GM12874 (cell line): ENCODE results near the gene ASXL3.

Experiments
- TF ChIP-seq, protein P1 (sequence below): IDR thresholded peaks from 2 replicates; pipeline ENCODE4 v1.5.1; 2011; ENCODE audit warnings: low read depth, mild to moderate bottlenecking, control low read depth, low read length, moderate library complexity; ENCODE audit not compliant: insufficient read depth

The ASXL3 gene

DNA sequence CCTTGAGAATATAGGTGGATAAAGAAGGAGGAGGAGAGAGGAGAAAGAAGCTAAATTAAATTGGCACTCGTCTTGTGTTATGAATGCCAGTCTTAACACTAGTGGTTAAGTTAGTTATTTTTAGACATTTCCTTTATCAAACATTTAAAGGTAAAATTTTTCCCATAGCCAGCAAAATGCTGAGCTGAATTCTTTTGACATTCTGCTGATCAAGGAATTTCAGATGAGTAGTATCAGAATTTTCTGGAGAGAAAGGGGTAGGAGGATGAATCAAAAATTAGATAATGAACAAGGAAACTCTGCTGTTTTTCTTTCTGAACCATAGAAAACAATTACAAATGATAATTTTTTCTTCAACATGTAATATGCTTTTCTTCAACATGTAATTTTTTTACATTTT is 52.5 kb downstream of the ASXL3 start:
- TF ChIP-seq, protein P1, sequence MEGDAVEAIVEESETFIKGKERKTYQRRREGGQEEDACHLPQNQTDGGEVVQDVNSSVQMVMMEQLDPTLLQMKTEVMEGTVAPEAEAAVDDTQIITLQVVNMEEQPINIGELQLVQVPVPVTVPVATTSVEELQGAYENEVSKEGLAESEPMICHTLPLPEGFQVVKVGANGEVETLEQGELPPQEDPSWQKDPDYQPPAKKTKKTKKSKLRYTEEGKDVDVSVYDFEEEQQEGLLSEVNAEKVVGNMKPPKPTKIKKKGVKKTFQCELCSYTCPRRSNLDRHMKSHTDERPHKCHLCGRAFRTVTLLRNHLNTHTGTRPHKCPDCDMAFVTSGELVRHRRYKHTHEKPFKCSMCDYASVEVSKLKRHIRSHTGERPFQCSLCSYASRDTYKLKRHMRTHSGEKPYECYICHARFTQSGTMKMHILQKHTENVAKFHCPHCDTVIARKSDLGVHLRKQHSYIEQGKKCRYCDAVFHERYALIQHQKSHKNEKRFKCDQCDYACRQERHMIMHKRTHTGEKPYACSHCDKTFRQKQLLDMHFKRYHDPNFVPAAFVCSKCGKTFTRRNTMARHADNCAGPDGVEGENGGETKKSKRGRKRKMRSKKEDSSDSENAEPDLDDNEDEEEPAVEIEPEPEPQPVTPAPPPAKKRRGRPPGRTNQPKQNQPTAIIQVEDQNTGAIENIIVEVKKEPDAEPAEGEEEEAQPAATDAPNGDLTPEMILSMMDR, result no peak

DNA sequence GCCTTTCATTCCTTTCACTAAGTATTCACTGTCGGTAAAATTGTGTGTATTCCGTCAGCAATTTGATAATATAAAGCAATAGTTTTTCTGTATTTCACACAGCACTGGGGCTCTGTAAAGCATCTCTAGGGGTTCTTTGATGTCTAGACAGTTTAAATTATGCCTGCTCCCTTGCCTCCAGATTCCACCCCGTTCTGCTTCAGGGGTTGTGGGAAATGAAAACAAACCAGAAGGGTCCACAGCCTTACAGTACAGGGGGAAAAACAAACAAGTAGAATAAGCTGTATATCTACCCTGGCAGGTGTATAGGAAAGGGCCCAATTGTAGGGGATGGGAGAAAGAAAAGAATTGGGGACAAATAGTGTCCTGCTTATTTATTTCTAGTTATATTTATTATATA is 63.1 kb downstream of the ASXL3 start:
- TF ChIP-seq, protein P1, result no peak

GRCh38 chr18:33644494-33644893 is 66.5 kb downstream of the ASXL3 start:
- TF ChIP-seq, protein P1, result no peak

- TF ChIP-seq, protein P1, result no peak
Observed at GRCh38 chr18:33647365-33647764, 69.3 kb downstream of the ASXL3 start.

GRCh38 chr18:33652635-33653034 is 74.6 kb downstream of the ASXL3 start:
- TF ChIP-seq, protein P1, result no peak

DNA sequence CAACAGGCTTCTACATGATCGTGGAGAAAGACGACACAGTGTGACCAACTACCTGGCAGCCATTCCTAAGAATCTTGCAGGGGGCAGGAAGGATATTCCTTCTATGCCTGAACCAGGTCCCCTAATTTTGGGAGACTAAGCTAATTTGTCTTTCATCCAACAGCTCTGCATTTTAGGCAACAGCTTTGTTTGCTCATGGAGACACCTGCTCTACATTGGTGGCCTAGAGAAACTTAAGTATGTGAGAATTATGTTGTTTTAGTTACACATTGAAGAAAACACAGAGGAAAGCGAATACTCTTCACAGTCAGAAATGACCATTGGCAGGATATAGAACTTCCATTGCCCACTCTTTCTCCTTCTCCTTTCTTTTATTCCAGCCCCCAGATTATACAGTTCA is 75.2 kb downstream of the ASXL3 start:
- TF ChIP-seq, protein P1, result no peak

GRCh38 chr18:33656889-33657448 is 79.0 kb downstream of the ASXL3 start:
- TF ChIP-seq, protein P1, result no peak
